Nephron progenitor cell (in vitro differentiated cells): ENCODE data around the gene TM9SF1.

ENCODE experiments used
- DNase-seq: peaks from one replicate; pipeline ENCODE4 v3.0.0; 2021
- H3K27ac Mint-ChIP-seq: 2 replicates; pipeline ENCODE4 v1.8.0; 2021; ENCODE audit warnings: mild to moderate bottlenecking, moderate library complexity, mixed read lengths
- H3K27me3 Mint-ChIP-seq: 2 replicates; pipeline ENCODE4 v1.8.0; 2021; ENCODE audit warnings: mild to moderate bottlenecking, low read depth, mixed read lengths; ENCODE audit not compliant: poor library complexity
- H3K36me3 Mint-ChIP-seq: 2 replicates; pipeline ENCODE4 v1.8.0; 2021; ENCODE audit warnings: low read depth, mixed read lengths
- H3K4me1 Mint-ChIP-seq: 2 replicates; pipeline ENCODE4 v1.8.0; 2021; ENCODE audit warnings: mixed read lengths
- H3K4me3 Mint-ChIP-seq: 2 replicates; pipeline ENCODE4 v1.8.0; 2021; ENCODE audit warnings: mild to moderate bottlenecking, moderate library complexity, mixed read lengths
- H3K9me3 Mint-ChIP-seq: 2 replicates; pipeline ENCODE4 v1.8.0; 2021; ENCODE audit warnings: mild to moderate bottlenecking, moderate library complexity, mixed read lengths
- TF ChIP-seq, protein P1 (sequence below): fragments of 200-600 bp; sonication (generic); IDR thresholded peaks from 2 replicates; pipeline ENCODE4 v1.5.0; 2021; ENCODE audit warnings: antibody characterized with exemption

The TM9SF1 gene

DNA sequence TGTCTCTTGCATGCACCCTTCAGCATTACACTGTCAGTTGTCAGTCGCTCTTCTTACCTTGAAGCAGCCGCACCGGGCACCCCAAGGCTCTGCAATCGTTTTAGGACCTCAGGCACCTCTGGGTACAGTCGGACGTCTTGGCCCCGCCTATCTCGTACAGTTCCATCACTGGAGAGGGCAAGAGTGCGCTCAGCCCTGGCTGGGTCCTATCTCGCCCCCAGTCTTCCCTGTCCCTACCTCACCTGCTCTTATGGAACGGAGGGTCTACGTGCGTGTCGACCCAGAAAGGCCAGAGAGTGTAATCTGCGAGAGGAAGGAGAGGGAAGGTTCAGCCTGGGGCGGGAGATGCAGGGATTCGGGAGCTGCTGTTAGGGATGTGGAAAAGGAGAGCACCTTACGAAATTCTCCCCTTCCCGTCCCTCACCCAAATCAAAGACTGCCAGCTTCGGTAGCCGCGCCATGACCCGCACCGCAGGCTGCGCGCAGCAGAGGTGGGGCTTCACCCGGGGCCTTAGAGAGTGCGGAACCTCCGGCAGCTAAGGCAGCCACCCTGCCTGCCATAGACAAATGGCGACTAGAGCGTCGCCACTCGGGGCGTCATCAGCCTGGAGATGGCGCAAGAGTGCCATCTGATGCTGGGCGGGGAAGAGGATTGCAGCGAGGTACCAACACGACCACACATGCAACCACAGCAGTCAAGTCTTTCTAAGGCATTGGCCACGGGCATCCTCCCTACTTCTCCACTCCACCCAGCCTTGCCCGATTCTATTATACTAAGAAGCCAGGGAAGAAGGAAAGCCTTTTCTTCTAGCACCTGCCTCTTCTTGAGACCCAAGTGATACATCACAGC lies 20.5 kb upstream of the TM9SF1 start, which contains the start of gene MDP1:
Gene MDP1 (minus strand): TSS at position 572 of the 850 bp plus-strand sequence. CDS start 111 bp downstream, at position 461.
- Mint-ChIP-seq H3K4me1 (peaks cover 37% of the 10 kb centered on the region), H3K9me3 (no peaks in the 10 kb centered on the region)

DNA sequence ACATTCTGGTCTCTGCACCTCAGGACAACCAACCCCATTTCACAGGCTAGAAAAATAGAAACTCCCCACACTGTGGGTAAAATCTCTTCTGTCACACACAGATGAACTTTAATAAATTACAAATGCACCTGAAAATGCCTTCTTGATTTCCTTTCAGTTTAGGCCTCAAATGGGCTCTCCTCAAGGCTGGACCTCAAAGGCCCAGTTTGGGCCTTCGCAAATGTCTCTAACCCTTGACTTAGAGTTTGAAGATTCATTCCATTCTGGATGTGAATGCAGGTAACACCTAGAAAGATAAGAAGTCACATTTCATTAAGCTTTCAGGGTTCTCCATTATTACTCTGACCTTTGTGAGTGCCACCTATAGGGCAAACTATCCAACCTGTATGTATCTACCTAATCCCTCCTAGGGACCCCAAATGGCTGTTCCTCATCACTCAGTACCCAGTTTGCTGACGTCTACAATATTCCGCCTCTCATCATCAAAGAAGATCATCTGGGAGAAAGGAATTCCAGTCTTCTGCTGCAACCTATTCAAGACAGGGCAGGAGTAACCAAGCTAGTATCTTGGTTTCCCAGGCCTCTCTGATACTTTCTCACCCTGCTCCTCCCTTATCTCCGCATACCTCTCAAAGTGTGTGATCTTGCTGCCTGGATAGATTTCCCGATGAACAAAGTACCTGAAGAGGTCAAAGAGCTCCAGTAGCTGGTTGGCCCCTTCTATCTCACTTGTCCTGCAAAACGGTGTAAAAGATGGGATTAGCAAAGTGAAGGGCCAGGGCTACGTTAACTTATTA lies 18.8 kb upstream of the TM9SF1 start:
- Mint-ChIP-seq H3K27ac (peak overlapping the region; percentile 98), H3K27me3 (no peaks in the 10 kb centered on the region), H3K9me3 (no peaks in the 10 kb centered on the region), H3K4me3 (peak overlapping the region; percentile 92), H3K4me1 (peaks cover 37% of the 10 kb centered on the region), H3K36me3 (peaks cover 31% of the 10 kb centered on the region)
- no peak for DNase-seq
- TF ChIP-seq, protein P1, sequence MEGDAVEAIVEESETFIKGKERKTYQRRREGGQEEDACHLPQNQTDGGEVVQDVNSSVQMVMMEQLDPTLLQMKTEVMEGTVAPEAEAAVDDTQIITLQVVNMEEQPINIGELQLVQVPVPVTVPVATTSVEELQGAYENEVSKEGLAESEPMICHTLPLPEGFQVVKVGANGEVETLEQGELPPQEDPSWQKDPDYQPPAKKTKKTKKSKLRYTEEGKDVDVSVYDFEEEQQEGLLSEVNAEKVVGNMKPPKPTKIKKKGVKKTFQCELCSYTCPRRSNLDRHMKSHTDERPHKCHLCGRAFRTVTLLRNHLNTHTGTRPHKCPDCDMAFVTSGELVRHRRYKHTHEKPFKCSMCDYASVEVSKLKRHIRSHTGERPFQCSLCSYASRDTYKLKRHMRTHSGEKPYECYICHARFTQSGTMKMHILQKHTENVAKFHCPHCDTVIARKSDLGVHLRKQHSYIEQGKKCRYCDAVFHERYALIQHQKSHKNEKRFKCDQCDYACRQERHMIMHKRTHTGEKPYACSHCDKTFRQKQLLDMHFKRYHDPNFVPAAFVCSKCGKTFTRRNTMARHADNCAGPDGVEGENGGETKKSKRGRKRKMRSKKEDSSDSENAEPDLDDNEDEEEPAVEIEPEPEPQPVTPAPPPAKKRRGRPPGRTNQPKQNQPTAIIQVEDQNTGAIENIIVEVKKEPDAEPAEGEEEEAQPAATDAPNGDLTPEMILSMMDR = no peak

More for the DNA sequence above, 20.5 kb upstream of the TM9SF1 start, which contains the start of gene MDP1:
- peak; percentile 80 for DNase-seq
- TF ChIP-seq, protein P1 = peak; percentile 50
- peak within 1 kb of the TSS; percentile 92 for H3K4me3 Mint-ChIP-seq
- peak within 1 kb of the TSS; percentile 98 for H3K27ac Mint-ChIP-seq
- H3K27me3 Mint-ChIP-seq = no peaks in the 10 kb centered on the region
- H3K36me3 Mint-ChIP-seq = peaks cover 17% of the 10 kb centered on the region

DNA sequence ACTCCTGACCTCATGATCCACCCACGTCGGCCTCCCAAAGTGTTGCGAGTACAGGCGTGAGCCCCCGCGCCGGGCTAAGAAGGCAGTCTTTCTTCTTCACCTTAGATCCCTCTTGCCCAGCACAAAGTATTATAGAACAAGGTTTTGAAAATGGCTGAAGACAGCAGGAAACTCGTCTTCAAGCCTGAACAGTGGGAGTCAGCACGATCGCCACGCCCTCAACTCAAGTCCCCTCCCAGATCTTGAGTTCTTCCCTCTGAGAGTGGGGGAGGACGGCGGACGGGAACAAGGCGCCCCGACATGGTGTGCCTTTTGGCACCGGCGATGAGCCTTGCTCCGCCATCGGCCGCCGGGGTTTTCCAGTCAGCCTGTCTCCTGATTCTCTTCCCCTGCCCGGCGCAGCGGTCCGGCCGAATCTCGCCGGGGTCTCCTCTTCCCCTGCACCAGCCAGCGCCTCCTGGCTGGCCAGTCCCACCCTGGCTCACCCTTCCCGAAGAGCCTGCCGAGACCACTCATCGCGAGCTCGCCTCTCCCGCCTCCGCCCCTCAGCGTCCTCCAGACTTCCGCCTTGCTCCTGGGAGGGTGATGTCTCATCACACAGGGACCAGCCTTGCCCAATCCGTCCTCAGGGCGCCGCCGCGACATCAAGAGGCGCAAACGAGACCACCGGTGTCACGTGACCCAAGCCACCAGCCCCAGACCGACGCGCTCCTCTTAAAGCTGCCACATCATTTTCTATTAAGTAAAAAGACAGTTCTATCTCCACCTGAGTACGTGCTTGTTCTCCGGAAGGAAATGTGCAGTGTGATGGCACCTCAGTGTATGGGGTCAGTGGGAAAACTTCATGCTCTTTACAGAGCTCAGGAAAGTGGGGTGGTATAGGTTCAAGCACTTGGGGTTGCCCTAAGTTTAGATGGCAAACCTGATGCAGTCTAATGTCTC lies 18.0 kb upstream of the TM9SF1 start, which contains the start of gene CHMP4A:
Gene CHMP4A (minus strand): TSS at position 565 of the 942 bp plus-strand sequence. CDS start 49 bp downstream, at position 516.
- H3K4me3 Mint-ChIP-seq = peak within 1 kb of the TSS; percentile 92
- TF ChIP-seq, protein P1 = no peak
- peaks cover 37% of the 10 kb centered on the region for H3K4me1 Mint-ChIP-seq
- H3K36me3 Mint-ChIP-seq = peaks cover 31% of the 10 kb centered on the region
- no peaks in the 10 kb centered on the region for H3K9me3 Mint-ChIP-seq
- peak; percentile 93 for DNase-seq
- no peaks in the 10 kb centered on the region for H3K27me3 Mint-ChIP-seq
- H3K27ac Mint-ChIP-seq = peak within 1 kb of the TSS; percentile 98

DNA sequence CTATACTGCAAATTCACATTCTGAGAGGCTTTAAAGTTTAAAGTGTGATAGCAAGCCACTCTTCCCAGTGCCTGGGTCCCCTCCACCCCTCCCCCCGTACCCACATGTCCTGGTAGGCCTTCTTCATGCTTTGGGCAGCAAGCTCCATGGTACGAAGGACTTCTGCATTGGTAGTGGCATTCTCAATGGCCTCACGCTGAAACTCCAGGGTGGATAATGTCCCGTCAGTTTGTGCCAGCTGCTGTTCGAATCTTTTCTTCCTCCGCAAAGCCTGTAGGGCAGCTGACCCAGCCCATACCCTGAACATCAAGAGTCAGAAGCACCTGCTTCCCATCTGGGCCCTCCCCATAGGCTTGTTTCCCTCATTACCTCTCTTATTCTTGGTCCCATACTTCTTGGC lies 16.1 kb upstream of the TM9SF1 start:
- peaks cover 39% of the 10 kb centered on the region for H3K36me3 Mint-ChIP-seq
- no peak for DNase-seq
- H3K27ac Mint-ChIP-seq = peak overlapping the region; percentile 28
- TF ChIP-seq, protein P1 = no peak
- H3K9me3 Mint-ChIP-seq = no peaks in the 10 kb centered on the region
- no peaks in the 10 kb centered on the region for H3K27me3 Mint-ChIP-seq
- no peak overlapping the region for H3K4me3 Mint-ChIP-seq
- peaks cover 36% of the 10 kb centered on the region for H3K4me1 Mint-ChIP-seq

DNA sequence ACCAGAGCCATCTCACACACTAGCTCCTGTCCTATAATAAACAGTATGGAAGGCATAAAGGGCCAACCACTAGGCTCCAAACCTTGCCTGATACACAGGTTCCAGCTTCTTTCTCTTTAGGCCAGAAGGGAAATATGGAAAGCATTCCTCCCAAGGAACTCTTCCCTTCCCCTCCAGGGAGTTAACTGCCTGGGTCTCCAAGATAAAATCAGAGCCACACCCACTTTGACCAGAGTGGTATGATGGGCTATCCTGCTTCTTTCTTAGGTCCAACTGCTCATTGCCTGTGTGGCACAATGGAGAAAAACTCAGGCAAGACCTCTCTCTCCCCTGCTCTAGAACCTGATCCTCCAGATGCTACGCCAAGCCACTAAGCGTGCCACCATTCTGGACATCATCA lies 12.4 kb upstream of the TM9SF1 start:
- Mint-ChIP-seq H3K4me1 (peaks cover 4% of the 10 kb centered on the region), H3K36me3 (peaks cover 74% of the 10 kb centered on the region), H3K27me3 (no peaks in the 10 kb centered on the region), H3K9me3 (peaks cover 7% of the 10 kb centered on the region), H3K4me3 (no peak overlapping the region), H3K27ac (no peak overlapping the region)
- TF ChIP-seq, protein P1 = no peak
- DNase-seq = no peak
